CD4-positive, alpha-beta T cell treated with Interferon gamma for 1 hour (primary cell): Measurements from ENCODE around the gene KRTAP4-4.
"Not testable (repeated sequence)": the region's sequence is repeated elsewhere in the genome, so short reads cannot be mapped to it uniquely, and the experiment has no call there.

Experiments
- DNase-seq: peaks from one replicate; pipeline ENCODE4 v3.0.0-alpha.2; 2020

KRTAP4-4 gene

GRCh38 chr17:41160648-41161047 is at the start of gene KRTAP4-4:
TSS of gene KRTAP4-4 (minus strand) at chr17:41160748. CDS start at chr17:41160691, 57 bp downstream.
- no peak for DNase-seq

GRCh38 chr17:41199421-41200078 is 39.0 kb upstream of the KRTAP4-4 start:
- no peak for DNase-seq

- DNase-seq = no peak
These were observed 35.5 kb upstream of the KRTAP4-4 start for GRCh38 chr17:41196068-41196467.

GRCh38 chr17:41190328-41190727 is 29.8 kb upstream of the KRTAP4-4 start:
- DNase-seq = no peak

- not testable (repeated sequence) for DNase-seq
These were observed 29.3 kb upstream of the KRTAP4-4 start, which contains the start of gene KRTAP9-1 for GRCh38 chr17:41189837-41190318. TSS of gene KRTAP9-1 (plus strand) at chr17:41189887. CDS start at chr17:41189887, 0 bp downstream.

GRCh38 chr17:41186872-41187271 is 26.3 kb upstream of the KRTAP4-4 start:
- no peak for DNase-seq

- no peak for DNase-seq
These were observed 24.5 kb upstream of the KRTAP4-4 start for GRCh38 chr17:41185001-41185400.

- no peak for DNase-seq
These were observed 24.0 kb upstream of the KRTAP4-4 start, which contains the start of gene KRTAP4-1 for GRCh38 chr17:41184480-41184961. TSS of gene KRTAP4-1 (minus strand) at chr17:41184911. CDS start at chr17:41184854, 57 bp downstream.

- no peak for DNase-seq
These were observed 18.5 kb upstream of the KRTAP4-4 start for GRCh38 chr17:41178843-41179616.

GRCh38 chr17:41178341-41178740 is 17.8 kb upstream of the KRTAP4-4 start:
- DNase-seq = no peak

- no peak for DNase-seq
These were observed 17.3 kb upstream of the KRTAP4-4 start, which contains the start of gene KRTAP4-2 for GRCh38 chr17:41177727-41178271. TSS of gene KRTAP4-2 (minus strand) at chr17:41178221. CDS start at chr17:41178164, 57 bp downstream.

GRCh38 chr17:41176744-41177387 is 16.3 kb upstream of the KRTAP4-4 start:
- no peak for DNase-seq

- DNase-seq = no peak
These were observed 11.3 kb upstream of the KRTAP4-4 start for GRCh38 chr17:41171886-41172285.

GRCh38 chr17:41168121-41168520 is 7.6 kb upstream of the KRTAP4-4 start, which contains the start of gene KRTAP4-3:
TSS of gene KRTAP4-3 (minus strand) at chr17:41168221. CDS start at chr17:41168172, 49 bp downstream.
- no peak for DNase-seq

GRCh38 chr17:41167561-41167960 is 7.0 kb upstream of the KRTAP4-4 start:
- DNase-seq = no peak

GRCh38 chr17:41163828-41164227 is 3.3 kb upstream of the KRTAP4-4 start:
- no peak for DNase-seq

GRCh38 chr17:41160190-41160589 is 358 bp downstream of the KRTAP4-4 start:
- not testable (repeated sequence) for DNase-seq

GRCh38 chr17:41153856-41154255 is 6.7 kb downstream of the KRTAP4-4 start:
- DNase-seq = no peak

GRCh38 chr17:41151525-41151924 is 9.0 kb downstream of the KRTAP4-4 start:
- no peak for DNase-seq

- no peak for DNase-seq
These were observed 10.5 kb downstream of the KRTAP4-4 start for GRCh38 chr17:41150026-41150425.

GRCh38 chr17:41149652-41149985 is 10.9 kb downstream of the KRTAP4-4 start, which contains the start of gene KRTAP4-5:
TSS of gene KRTAP4-5 (minus strand) at chr17:41149825. CDS start at chr17:41149767, 58 bp downstream.
- DNase-seq = no peak

- DNase-seq = not testable (repeated sequence)
These were observed 11.4 kb downstream of the KRTAP4-4 start for GRCh38 chr17:41148971-41149651.
